Lower lobe of right lung (tissue), 2 donors: ENCODE results near the gene NSUN7. TPM values are rescaled to one million over a fixed set of nuclear protein-coding genes. Genes with fewer than 3 reads are reported as not detected.

Experiments
- ATAC-seq, 2 donors: fragments of 200-7000 bp; cut with Tn5 transposase; one replicate each; pipeline ENCODE4 v1.9.1; 2020 to 2022; ENCODE audit warnings: mild to moderate bottlenecking in 2 of 2, moderate library complexity in 2 of 2
- DNase-seq: peaks from one replicate; pipeline ENCODE4 v3.0.0-alpha.2; 2020
- H3K27ac ChIP-seq: fragments of 200-600 bp; one replicate; pipeline ENCODE4 v1.8.0; 2022
- H3K27me3 ChIP-seq: fragments of 200-600 bp; one replicate; pipeline ENCODE4 v1.8.0; 2022; ENCODE audit warnings: low read depth
- H3K36me3 ChIP-seq: fragments of 200-600 bp; one replicate; pipeline ENCODE4 v1.8.0; 2022; ENCODE audit warnings: mild to moderate bottlenecking
- H3K4me1 ChIP-seq: fragments of 200-600 bp; one replicate; pipeline ENCODE4 v1.8.0; 2022
- H3K4me3 ChIP-seq: fragments of 200-600 bp; one replicate; pipeline ENCODE4 v1.8.0; 2022; ENCODE audit warnings: mild to moderate bottlenecking
- H3K9me3 ChIP-seq: fragments of 200-600 bp; one replicate; pipeline ENCODE4 v1.8.0; 2022
- intact Hi-C: fragments of 100-400 bp; cut with DNase I; formaldehyde crosslinking; loops from one replicate; pipeline ENCODE4 v1.11.0; 2022
- total RNA-seq: library from RNA; stranded (reverse); fragmentation: NEBNext Ultra II Directional; extraction: Animal tissue kit (Norgen Biotek cat#: 25700); gene quantifications from one replicate; pipeline ENCODE4 v1.2.1, GENCODE V29; 2021
- TF ChIP-seq, protein P1 (sequence below): fragments of 200-600 bp; IDR thresholded peaks from one replicate; pipeline ENCODE4 v1.8.0; 2022; ENCODE audit warnings: antibody characterized with exemption, mild to moderate bottlenecking
- donor health status: DM: no; HTN: yes; CAD: no; lungs with severe emphysema.

NSUN7 gene
- total RNA-seq, 1 donor from 2014 or later: 9.2 TPM

DNA sequence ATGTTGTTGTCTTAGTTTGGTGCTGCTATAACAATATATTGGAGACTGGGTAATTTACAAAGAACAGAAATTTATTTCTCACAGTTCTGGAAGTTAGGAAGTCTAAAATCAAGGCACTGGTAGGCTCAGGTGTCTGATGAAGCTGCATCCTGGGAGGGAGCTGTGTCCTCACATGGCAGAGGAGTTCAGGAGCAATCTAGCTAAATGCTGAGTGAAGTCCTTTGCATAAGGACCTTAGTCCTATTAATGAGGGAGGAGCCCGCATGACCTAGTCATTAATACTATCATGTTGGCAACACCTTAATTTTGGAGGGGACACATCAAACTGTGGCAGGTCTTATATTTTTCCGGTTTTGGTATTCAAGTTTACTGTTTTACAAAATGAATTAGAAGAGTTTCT lies 36.0 kb upstream of the NSUN7 start:
- H3K27ac ChIP-seq: no peak overlapping the region
- peaks cover 5% of the 10 kb centered on the region for H3K4me1 ChIP-seq
- H3K27me3 ChIP-seq: no peaks in the 10 kb centered on the region
- no peaks in the 10 kb centered on the region for H3K9me3 ChIP-seq
- H3K36me3 ChIP-seq: no peaks in the 10 kb centered on the region
- DNase-seq (no peak), ATAC-seq (no peak)
- H3K4me3 ChIP-seq: no peak overlapping the region
- intact Hi-C loops: no loop called here
- TF ChIP-seq, protein P1, sequence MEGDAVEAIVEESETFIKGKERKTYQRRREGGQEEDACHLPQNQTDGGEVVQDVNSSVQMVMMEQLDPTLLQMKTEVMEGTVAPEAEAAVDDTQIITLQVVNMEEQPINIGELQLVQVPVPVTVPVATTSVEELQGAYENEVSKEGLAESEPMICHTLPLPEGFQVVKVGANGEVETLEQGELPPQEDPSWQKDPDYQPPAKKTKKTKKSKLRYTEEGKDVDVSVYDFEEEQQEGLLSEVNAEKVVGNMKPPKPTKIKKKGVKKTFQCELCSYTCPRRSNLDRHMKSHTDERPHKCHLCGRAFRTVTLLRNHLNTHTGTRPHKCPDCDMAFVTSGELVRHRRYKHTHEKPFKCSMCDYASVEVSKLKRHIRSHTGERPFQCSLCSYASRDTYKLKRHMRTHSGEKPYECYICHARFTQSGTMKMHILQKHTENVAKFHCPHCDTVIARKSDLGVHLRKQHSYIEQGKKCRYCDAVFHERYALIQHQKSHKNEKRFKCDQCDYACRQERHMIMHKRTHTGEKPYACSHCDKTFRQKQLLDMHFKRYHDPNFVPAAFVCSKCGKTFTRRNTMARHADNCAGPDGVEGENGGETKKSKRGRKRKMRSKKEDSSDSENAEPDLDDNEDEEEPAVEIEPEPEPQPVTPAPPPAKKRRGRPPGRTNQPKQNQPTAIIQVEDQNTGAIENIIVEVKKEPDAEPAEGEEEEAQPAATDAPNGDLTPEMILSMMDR: no peak

DNA sequence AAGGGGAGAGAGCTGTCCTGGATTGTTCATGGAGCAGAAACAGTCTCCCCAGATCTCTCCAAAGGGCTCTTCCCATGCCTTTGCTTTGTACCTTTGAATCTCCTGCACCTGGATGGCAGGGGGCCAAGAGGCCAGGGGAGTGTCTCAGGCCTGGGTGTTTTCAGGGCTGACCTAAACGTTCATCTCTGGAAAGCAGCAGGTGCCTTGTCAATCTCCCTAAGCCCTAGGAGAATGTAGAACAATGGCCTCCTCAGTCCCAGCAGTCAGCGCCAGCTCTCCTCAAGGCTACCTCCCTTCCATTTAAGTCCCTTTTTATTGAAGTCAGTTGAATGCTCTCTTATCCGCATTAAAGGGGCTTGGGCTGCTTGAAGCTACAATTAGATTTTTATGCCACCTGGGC lies 31.2 kb upstream of the NSUN7 start:
- no peak for DNase-seq
- intact Hi-C loops: no loop called here
- peak in 1 of 2 donors; percentile 19 for ATAC-seq
- H3K27me3 ChIP-seq: no peaks in the 10 kb centered on the region
- no peaks in the 10 kb centered on the region for H3K9me3 ChIP-seq
- peak overlapping the region; percentile 36 for H3K27ac ChIP-seq
- peaks cover 16% of the 10 kb centered on the region for H3K4me1 ChIP-seq
- no peak overlapping the region for H3K4me3 ChIP-seq
- TF ChIP-seq, protein P1: no peak
- H3K36me3 ChIP-seq: no peaks in the 10 kb centered on the region

DNA sequence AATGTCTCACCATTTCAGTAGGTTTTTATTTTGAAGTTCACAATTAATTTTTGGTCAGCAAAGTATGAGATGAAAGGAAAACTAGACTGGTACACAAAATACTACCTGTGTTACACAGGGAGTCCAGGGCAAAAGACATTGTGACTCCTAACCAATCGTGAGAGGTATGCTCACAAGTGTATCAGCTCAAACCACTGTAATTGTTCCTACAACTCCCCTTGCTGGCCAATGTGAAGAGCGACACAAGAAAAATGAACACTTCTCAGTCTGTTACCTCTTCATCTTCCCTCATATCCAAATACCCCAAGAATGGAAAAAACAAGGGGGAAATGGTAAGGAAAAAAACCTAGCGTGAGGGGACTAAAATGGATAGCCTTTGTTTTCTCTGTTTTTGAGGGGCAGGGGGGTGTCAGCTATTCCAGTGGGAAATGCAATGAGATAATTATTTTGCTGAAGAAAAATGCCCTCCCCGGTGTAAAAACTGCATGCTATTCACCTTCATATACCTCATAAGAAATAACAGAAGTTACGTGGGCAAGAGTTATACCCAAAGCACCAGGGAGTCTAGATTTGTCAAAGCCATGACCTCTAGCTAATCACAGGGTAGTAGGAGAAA lies 30.6 kb upstream of the NSUN7 start:
- no peaks in the 10 kb centered on the region for H3K36me3 ChIP-seq
- no peaks in the 10 kb centered on the region for H3K9me3 ChIP-seq
- TF ChIP-seq, protein P1: peak; percentile 43
- intact Hi-C loops: no loop called here
- no peak overlapping the region for H3K4me3 ChIP-seq
- peak; percentile 78 for ATAC-seq
- H3K27ac ChIP-seq: peak overlapping the region; percentile 36
- H3K4me1 ChIP-seq: peaks cover 17% of the 10 kb centered on the region
- no peaks in the 10 kb centered on the region for H3K27me3 ChIP-seq
- no peak for DNase-seq

DNA sequence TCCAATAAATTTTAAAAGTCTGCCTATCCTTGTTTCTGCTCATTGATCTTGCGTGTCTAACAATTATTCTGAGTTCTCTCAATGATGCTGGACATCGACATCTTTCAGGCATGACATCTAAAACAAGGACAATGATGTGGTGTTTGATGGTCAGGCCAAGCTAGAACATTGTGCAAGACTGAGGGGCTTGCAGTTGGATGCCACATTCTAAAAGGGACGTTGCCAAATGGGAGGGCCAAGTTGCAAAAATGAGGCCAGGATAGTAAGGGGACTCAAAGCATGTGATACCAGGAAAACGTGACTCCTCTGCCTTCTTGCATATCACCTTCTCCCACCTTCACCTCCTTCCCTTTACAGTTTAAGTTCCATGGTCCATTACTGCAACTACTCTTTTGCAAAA lies 29.4 kb upstream of the NSUN7 start:
- intact Hi-C loops: no loop called here

DNA sequence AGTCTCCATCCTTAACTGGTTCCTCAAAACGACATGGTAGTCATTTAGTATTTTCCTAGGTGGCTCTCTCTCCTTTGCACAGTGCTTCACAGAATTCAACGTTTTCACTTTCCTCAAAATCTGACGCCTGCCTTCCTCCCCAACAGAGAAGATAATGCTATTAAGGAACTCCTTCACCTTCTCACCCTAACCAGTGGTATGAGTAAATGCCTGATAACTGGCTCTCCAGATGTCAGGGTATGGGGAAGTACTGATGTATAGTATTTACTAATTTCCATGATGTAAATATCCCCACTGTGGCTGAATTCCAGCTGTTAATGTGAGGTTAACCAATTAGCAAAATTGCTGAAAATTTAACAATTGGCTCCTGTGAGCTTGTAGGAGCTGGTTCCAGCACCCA lies 28.8 kb upstream of the NSUN7 start:
- TF ChIP-seq, protein P1: no peak
- Histone ChIP-seq H3K27ac (no peak overlapping the region), H3K27me3 (no peaks in the 10 kb centered on the region), H3K4me3 (no peak overlapping the region), H3K9me3 (no peaks in the 10 kb centered on the region), H3K36me3 (no peaks in the 10 kb centered on the region), H3K4me1 (peaks cover 17% of the 10 kb centered on the region)
- peak in 1 of 2 donors; percentile 14 for ATAC-seq
- intact Hi-C loops: no loop called here
- no peak for DNase-seq

More for the DNA sequence above, 29.4 kb upstream of the NSUN7 start:
- Histone ChIP-seq H3K27me3 (no peaks in the 10 kb centered on the region), H3K36me3 (no peaks in the 10 kb centered on the region), H3K27ac (no peak overlapping the region), H3K9me3 (no peaks in the 10 kb centered on the region), H3K4me3 (no peak overlapping the region), H3K4me1 (peaks cover 17% of the 10 kb centered on the region)
- TF ChIP-seq, protein P1: no peak
- DNase-seq (no peak), ATAC-seq (no peak)
